DMS114 treated with DMSO at 0.1 percent for 48 hours (cell line): ENCODE data around the gene THBS3.
"Not testable (repeated sequence)": the region's sequence is repeated elsewhere in the genome, so short reads cannot be mapped to it uniquely, and the experiment has no call there.

Experiments
- DNase-seq: peaks from one replicate; lab custom pipeline; 2025; ENCODE audit not compliant: unreplicated experiment; lab: John Stamatoyannopoulos, UW

The THBS3 gene

GRCh38 chr1:155175281-155175926 lies 32.3 kb downstream of the THBS3 start:
- DNase-seq, result no peak

- DNase-seq, result no peak
Measured at GRCh38 chr1:155174324-155175280, 33.1 kb downstream of the THBS3 start.

GRCh38 chr1:155173478-155174323 lies 34.0 kb downstream of the THBS3 start, which contains the start of gene TRIM46:
TSS of gene TRIM46 (plus strand) at chr1:155173849. CDS start at chr1:155173967, 118 bp downstream.
- peak; percentile 84 for DNase-seq

GRCh38 chr1:155172732-155173477 lies 34.8 kb downstream of the THBS3 start, which contains the start of gene KRTCAP2:
TSS of gene KRTCAP2 (minus strand) at chr1:155173304. CDS start at chr1:155173224, 80 bp downstream.
- DNase-seq, result peak; percentile 97

- no peak for DNase-seq
Measured at GRCh38 chr1:155171836-155172731, 35.6 kb downstream of the THBS3 start.

- DNase-seq, result no peak
Measured at GRCh38 chr1:155170806-155171205, 36.9 kb downstream of the THBS3 start.

- no peak for DNase-seq
Measured at GRCh38 chr1:155170101-155170785, 37.5 kb downstream of the THBS3 start.

GRCh38 chr1:155169541-155169940 lies 38.2 kb downstream of the THBS3 start:
- no peak for DNase-seq

GRCh38 chr1:155168456-155169210 lies 39.1 kb downstream of the THBS3 start:
- no peak for DNase-seq

- DNase-seq, result not testable (repeated sequence)
Measured at GRCh38 chr1:155168105-155168445, 39.6 kb downstream of the THBS3 start.

- peak; percentile 82 for DNase-seq
Measured at GRCh38 chr1:155167166-155168104, 40.3 kb downstream of the THBS3 start.

GRCh38 chr1:155166471-155167165 lies 41.1 kb downstream of the THBS3 start:
- no peak for DNase-seq

- DNase-seq, result no peak
Measured at GRCh38 chr1:155166051-155166470, 41.6 kb downstream of the THBS3 start.

- not testable (repeated sequence) for DNase-seq
Measured at GRCh38 chr1:155164625-155165024, 43.1 kb downstream of the THBS3 start.

- not testable (repeated sequence) for DNase-seq
Measured at GRCh38 chr1:155163785-155164184, 43.9 kb downstream of the THBS3 start.

GRCh38 chr1:155162631-155163030 lies 45.1 kb downstream of the THBS3 start:
- DNase-seq, result not testable (repeated sequence)
